IPS-18c (cell line): ENCODE data around the gene ZNF831.

Experiments
- H3K4me3 ChIP-seq: 2 replicates; pipeline ENCODE4 v1.7.0; 2013; ENCODE audit warnings: low read depth, mild to moderate bottlenecking, low read length, moderate library complexity; ENCODE audit not compliant: insufficient read depth
- H3K9me3 ChIP-seq: one replicate; pipeline ENCODE4 v1.6.1; 2013; ENCODE audit warnings: mild to moderate bottlenecking, low read length, moderate library complexity; ENCODE audit not compliant: control insufficient read depth, insufficient read depth

Gene ZNF831

DNA sequence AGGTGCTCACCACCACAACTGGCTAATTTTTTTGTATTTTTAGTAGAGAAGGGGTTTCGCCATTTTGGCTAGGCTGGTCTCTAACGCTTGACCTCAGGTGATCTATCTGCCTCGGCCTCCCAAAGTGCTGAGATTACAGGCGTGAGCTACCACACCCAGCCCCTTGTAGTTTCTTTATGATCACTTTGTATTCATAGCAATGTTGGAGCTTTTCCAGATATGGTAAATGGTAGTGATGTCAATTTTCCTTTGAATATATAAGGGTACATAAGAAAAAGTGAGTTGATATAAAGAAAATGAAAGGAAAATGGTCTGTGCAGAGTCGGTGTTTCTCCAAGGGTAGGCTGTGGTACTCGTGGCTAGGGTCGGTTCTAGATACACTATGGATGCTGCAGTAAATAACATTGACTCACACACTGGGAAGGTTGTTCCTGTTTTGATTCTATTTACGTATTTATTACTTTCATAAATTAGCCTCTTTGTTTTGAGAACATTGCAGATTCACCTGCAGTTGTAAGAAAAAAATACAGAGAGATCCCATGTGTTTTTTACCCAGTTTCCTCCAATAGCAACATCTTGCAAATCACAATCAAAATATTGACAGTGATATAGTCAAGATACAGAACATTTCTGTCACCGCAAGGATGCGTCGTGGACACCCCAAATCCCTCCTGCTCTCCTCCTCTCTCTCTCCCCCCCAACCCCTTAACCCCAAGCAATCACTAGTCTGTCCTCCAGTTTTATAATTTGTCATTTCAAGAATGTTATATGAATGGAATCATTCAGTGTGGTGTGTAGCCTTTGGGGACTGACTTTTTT lies 2.5 kb downstream of the ZNF831 start:
- Histone ChIP-seq H3K4me3 (no peak overlapping the region), H3K9me3 (peaks cover 4% of the 10 kb centered on the region)

DNA sequence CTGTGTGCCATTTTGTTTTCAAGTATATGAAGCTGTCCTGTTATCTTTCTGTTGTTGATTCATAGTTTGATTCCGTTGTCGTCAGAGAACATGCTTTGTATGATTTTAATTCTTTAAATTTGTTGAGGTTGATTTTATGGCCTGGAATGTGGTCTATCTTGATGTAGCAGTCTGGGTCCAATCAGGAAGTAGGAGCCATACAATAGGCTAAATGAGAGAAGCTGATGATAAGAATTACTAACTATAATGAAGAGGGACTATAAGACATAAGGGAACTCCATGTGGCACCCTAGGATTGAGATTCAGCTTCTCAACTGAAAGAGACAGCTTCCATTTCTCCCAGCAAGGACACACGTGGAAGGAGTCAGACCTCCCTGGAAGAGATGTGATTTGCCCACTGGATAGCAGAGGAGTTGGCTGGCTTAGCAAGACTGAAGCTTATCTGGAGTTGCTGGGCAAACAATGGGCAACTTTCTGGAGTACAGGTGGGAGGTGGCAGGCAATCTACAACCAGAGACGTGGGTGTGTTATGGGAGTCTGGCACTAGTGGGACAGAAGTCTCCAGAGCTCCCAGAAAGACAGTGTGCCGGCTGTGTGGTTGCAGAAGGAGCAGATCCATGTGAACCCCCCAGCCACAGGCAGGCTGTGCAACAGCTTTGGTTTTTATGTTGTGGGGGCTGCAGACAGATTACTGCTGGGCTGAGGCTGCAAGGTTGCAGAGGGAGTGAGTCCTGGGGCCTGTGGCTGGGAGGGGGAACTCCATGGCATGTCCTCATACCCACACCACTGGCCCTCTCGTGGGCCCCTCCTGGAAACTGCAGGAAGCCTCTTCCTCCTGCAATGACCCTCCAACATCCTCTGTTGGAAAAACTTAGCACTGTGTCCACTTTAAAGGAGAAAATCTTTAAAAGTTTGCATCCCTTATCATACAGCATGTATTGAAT lies 7.1 kb downstream of the ZNF831 start:
- peaks cover 4% of the 10 kb centered on the region for H3K9me3 ChIP-seq

DNA sequence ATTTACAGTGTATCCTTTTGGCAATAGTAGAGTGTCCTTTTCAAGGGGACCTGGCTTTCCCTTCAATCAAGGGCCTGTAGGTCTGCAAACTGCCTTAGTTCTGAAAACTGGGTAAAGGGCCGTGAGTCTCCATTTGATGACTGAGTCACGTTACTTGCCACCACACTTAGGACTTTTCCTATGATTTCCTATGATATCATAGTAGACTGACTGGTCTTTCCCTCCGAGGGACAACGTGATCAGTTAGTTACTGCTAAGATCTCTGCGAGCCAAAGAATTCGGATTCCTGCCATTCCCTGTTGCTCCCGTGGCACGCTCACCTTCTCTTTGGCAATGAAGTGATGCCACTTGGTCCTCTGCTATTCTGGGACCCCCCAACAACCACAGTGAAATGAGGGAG lies 8.4 kb downstream of the ZNF831 start:
- no peak overlapping the region for H3K4me3 ChIP-seq
- peaks cover 4% of the 10 kb centered on the region for H3K9me3 ChIP-seq

More for the DNA sequence above, 7.1 kb downstream of the ZNF831 start:
- no peak overlapping the region for H3K4me3 ChIP-seq

DNA sequence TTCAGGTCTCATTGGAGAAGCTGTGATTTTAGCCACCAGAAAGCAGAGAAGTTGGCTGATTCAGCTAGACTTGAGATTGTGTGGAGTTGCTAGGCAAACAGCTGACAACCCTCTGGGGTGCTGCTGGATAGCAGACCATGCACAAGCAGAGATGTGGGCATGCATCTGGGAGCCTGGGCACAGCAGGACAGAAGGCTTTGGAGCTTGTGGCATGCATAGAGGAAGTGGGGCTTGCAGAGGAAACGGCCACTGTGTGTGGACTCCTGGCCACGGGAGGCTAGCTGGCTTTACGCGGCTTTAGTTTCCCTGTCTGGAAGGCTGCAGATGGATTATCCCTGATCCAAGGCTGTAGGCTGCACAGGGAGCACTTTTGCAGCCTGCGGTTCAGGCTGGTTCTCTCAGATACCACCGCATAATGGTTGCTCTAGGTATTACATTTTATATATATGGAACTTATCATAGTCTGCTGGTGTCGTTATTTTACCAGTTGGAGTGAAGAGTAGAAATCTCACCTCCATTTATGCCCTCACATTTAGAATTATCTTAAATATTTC lies 10.4 kb downstream of the ZNF831 start:
- Histone ChIP-seq H3K4me3 (no peak overlapping the region), H3K9me3 (peaks cover 4% of the 10 kb centered on the region)

DNA sequence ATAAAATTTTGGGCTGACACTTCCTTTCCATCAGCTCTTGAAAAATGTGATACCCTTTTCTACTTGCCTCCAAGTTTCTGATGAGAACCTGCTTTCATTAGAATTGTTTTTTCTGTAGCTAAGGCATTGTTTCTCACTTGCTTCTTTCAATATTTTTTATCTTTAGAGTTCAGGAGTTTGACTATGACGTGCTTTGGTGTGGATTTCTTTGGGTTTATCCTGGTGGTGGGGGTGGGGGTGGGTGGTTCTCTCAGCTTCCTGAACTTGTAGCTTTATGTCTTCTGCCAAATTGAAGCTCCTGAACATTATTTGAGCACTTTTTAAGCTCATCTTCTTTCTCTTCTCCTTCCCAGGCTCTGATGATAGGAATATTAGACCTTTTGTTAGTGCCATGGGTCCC lies 11.4 kb downstream of the ZNF831 start:
- no peak overlapping the region for H3K4me3 ChIP-seq
- H3K9me3 ChIP-seq = no peaks in the 10 kb centered on the region

DNA sequence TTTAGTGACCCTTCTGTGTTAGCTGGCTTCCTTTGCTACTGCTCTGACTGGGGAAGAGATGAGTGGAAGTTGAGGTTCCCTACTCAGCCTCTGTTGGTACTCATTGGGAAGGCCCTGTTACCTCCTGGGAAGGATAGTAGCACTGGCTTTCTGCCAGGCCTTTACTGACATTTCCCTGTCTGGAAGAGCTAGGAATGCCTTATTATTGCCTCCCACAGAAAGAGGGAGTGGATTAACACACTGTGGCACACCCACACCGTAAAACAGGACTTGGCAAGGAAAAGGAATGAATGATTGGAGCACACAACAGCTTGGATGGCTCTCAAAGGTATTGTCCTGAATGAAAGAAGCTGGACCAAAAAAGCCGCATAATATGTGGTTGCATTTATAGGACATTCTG lies 12.2 kb downstream of the ZNF831 start:
- no peak overlapping the region for H3K4me3 ChIP-seq
- H3K9me3 ChIP-seq = no peaks in the 10 kb centered on the region

DNA sequence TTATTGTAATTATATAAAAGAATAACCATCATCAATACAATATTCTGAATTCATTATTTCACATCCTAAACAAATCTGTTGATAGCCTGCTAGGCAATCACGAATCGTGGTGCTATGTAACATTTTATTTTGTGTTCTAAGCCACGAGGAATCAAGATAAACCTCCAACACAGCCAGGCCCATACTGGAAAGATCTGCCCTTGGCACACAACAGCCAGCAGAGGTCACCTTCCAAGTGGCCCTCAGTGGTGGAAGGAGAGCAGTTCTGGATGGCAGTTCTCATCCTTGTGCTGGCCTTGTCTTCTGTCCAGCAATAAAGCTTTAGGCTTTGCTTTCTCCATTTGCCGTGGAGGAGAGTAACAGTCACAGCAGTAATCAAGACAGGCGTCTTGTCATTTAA lies 13.2 kb downstream of the ZNF831 start:
- no peaks in the 10 kb centered on the region for H3K9me3 ChIP-seq
- no peak overlapping the region for H3K4me3 ChIP-seq

DNA sequence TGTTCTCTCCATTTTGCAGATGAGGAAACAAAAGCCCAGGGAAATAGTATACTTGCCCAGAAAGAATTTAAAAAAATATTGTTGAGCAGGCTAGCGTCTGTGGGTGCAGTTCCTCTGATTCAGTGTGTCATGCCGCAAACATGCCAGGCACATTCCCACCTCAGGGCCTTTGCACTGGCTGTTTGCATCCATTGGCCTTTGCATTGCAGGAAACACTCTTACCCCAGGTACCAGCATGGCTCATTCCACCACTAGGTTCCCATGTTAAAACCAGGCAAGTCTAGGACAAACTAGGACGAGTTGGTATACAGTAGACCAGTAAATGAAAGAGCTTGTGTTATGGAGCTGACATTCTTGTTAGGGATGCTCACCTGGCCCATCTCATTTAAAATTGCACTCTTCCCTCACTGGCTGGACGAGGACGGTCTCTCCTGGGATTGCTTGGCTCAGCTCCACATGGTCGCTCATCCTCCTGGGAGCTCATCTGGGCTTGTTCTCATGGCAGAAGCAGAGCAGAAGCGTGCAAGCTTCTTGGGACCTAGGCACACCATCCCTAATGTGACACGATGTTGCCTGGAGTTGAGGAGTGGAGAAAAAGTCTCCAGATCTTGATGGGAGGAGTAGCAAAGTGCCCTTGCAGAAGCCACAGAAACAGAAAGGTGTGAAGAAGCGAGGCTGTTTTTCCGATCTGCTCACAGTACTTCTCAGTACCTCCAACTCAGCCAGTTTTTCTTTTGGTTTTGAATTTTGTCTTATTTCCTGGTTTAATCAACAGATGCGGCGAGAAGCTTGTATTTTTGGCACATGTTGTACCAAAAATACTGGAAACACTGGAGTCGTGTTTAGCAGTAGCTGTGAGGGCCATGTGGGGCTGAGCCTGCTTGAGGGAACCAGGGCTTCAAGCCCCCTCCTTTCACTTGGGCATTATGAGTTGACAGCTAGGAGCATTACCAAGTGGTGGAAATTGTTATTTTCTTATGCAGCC lies 13.9 kb downstream of the ZNF831 start:
- no peak overlapping the region for H3K4me3 ChIP-seq
- no peaks in the 10 kb centered on the region for H3K9me3 ChIP-seq

DNA sequence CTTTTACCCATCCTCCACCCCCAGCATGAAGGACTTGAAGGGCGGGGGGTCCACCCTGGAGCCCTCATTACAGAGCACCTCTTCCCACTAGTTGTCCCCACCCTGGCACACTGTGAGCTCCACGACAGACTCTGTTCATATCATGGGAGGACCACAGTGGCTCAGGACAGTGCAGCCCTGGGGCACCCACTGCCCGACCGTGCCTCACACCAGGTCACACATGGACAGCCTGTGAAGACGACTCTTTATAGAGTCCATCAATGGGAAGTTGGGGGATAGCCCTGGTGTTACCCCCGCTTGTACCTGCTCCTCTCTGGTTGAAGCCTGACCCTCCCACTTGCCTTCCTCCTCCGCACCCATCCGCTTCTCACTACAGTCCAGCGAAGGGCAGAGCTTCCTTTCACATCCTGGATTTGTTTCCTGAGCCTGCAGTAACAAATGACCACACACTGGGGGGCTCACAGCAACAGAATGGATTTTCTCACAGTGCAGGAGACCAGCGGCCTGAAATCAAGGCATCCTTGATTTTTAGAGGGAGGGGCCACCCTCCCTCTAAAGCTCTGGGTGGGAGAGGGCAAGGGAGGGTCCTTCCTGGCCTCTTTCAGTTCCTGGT lies 15.5 kb downstream of the ZNF831 start:
- Histone ChIP-seq H3K9me3 (no peaks in the 10 kb centered on the region), H3K4me3 (no peak overlapping the region)

DNA sequence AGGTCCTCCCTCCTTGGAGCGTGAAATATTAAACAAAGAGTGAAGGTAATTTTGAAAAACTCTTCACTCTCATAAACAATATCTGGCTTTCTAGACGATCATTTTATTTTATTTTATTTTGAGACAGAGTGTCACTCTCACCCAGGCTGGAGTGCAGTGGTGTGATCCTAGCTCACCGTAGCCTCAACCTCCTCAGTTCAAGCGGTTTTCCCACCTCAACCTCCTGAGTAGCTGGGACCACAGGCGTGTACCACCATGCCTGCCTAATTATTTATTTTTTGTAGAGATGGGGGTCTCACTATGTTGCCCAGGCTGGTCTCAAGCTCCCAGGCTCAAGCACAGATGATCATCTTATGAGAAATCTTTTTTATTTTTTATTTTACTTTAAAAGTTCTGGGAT lies 16.4 kb downstream of the ZNF831 start:
- H3K9me3 ChIP-seq = no peaks in the 10 kb centered on the region
- H3K4me3 ChIP-seq = no peak overlapping the region

DNA sequence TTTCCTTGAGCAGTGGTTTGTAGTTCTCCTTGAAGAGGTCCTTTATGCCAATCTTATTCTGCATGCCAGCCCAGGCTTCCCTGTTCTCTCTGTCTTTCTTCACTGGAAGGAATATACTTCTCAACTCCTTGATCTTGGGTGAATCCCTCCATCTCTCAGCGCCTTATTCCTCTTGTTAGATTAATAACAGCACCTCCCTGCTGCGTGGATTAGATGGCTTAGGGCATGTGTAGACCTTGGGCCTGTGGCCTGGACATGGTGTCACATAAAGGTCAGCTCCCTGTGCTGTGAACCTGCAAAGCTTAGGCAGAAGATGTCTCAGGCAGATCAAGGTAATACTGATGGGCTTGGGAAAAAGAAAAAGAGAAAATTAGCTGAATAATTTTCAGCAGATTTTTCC lies 18.3 kb downstream of the ZNF831 start:
- no peak overlapping the region for H3K4me3 ChIP-seq
- H3K9me3 ChIP-seq = no peaks in the 10 kb centered on the region

DNA sequence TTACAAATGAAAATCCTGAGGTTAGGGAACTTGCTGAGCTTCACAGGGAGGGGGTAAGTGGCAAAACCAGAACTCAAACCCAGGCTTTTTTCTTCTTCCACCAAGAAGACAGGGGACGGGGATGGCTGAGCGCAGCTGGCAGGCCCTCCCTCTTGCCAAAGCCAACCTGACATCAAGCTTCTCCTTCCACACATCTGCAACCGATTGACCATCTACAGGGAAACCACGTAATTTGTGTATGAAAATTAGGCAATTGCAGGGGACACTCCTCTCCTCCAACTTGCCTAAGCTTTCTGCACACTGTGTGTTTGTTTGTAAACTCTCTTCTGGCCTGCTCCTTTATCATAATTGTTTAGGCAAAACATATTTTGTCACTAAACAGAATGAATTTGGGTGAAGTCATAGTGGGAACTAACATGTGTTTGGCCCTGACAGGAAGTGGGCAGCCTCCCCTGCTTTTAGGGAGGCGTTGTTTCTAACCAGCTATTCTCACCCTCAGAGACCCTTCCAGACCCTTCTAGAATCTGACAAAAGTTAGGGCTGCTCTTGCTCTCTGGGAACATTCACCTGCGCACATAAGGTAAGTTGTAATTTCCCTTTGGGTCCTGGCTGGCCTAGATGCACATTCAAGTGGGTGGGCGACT lies 18.9 kb downstream of the ZNF831 start:
- H3K4me3 ChIP-seq = no peak overlapping the region
- no peaks in the 10 kb centered on the region for H3K9me3 ChIP-seq

DNA sequence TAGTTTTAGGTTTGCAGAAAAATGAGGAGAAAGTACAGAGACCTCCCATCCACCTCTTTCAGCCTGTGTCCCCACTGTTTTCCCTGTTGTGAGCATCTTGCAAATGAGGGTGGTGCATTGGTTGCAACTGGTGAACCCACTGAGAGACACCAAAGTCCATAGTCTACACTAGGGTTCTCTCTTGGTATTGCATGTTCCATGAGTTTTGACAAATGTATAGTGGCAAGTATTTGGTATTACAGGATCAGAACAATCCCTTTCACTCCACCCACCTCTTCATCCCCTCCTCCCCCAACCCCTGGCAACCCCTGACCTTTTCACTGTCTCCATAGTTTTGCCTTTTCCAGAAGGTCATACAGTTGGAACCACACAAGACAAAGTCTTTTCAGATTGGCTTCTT lies 20.1 kb downstream of the ZNF831 start:
- Histone ChIP-seq H3K4me3 (no peak overlapping the region), H3K9me3 (no peaks in the 10 kb centered on the region)

DNA sequence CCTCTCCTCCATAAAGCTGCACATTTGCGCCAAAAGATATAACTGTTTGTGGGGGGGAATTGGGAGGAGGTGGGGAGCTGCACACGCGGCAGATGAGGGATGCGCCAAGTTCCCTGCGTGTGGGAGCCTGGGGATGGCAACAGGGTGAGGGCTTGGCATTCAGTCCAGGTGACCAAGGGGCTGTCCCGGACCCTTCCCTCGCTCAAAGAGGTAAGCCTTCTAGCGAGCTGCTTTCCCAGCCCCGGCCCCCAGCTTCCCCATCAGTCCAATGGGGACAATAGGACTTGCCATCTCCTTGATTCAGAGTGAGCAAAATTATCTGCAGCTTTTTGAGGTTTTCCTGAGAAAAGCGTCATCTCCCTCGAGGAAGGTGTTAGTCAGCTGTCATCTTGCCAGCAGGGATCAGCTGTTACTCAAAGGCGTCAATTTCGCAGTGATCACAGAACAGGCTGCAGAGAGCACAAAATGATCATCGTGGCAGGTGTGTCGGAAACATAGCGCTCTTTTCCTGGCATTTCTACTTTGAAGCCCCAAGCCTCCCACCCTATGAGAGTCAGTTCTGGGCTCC lies 21.3 kb downstream of the ZNF831 start:
- Histone ChIP-seq H3K9me3 (no peaks in the 10 kb centered on the region), H3K4me3 (no peak overlapping the region)

DNA sequence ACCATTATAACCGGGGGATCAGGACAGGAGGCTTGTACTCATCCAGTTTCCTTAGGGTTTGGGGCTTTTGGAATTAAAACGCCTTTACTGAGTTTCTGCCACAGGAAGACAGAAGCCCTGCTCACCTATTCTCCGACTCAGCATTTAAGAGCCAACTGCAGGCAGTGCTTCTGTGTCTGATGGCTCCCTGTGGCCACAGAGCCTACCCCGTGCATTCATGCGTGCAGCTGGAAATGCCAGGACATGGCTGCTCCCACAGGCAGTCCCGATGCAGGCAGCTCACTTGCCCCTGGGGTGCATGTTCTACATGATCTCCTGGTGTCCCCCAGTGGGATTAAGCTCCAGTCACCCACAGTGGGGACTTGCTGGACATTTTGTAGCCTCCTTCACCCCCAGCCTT lies 22.2 kb downstream of the ZNF831 start:
- Histone ChIP-seq H3K4me3 (no peak overlapping the region), H3K9me3 (no peaks in the 10 kb centered on the region)

DNA sequence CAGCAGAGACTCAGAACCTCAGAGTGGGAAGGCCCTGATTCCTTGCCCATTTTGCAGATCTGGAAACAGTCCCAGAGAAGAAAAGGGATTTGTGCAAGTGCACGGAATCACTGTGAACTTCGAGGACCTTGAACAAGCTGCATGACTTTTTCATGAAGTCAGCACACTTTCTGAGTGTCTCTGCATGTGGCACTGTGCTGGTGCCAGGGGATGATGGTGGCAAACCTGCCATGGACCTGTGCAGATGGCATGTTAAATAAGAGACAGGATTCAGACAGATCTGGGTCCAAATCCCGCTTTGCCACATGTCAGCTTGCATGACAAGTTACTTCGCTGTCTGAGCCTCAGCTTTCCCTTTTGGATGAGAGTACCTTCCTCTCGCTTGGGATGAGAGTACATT lies 26.8 kb downstream of the ZNF831 start:
- Histone ChIP-seq H3K4me3 (no peak overlapping the region), H3K9me3 (no peaks in the 10 kb centered on the region)
